GM21515 (cell line): ENCODE data around the gene TCHP.
"Not testable (repeated sequence)": the region's sequence is repeated elsewhere in the genome, so short reads cannot be mapped to it uniquely, and the experiment has no call there.

Experiments used
- ATAC-seq: cut with Tn5 transposase; IDR thresholded peaks from one replicate; pipeline ENCODE4 v1.9.1; 2021; ENCODE audit not compliant: unreplicated experiment

The TCHP gene

DNA sequence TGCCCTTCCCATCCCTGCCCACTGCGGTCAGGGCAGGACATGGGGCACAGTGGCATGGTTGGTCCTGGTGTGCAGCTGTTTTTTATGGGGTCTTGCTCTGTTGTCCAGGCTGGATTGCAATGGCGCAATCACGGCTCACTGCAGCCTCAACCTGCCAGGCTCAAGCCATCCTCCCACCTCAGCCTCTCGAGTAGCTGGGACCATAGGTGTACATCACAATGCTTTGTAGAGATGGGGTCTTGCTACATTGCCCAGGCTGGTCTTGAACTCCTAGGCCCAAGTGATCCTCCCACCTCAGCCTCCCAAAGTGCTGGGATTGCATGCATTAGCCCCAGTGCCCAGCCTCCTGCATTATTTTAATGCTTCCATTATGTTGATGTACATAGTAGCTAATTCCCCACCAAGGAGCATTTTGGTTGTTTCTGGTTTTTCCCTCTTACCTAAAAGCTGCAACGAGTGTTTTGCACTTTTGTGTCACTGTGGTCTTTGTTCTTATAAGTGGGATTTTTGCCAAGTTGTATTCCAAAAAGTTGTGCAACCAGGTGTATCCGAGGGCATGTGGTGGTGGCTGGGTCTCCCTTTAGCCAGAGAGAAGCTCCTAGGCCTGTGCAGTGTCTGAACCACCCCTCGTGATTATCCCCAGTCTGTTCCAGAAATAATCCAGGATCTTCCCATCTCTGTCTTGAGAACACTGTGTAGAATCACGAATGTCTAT is 10.3 kb downstream of the TCHP start:
- no peak for ATAC-seq

DNA sequence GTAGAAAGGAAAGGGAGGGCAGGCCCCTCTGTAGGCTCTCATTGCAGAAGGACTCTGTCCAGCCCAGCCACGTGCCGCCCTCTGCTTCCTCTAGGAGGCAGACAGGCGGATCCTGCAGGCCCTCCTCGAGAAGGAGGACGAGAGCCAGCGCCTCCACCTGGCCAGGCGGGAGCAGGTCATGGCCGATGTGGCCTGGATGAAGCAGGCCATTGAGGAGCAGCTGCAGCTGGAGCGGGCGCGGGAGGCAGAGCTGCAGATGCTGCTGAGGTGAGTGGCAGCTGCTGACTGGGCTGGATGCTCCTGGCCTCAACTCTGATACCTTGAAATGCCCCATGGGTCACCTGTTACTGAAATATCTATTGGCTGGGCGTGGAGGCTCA is 10.9 kb downstream of the TCHP start:
- no peak for ATAC-seq

DNA sequence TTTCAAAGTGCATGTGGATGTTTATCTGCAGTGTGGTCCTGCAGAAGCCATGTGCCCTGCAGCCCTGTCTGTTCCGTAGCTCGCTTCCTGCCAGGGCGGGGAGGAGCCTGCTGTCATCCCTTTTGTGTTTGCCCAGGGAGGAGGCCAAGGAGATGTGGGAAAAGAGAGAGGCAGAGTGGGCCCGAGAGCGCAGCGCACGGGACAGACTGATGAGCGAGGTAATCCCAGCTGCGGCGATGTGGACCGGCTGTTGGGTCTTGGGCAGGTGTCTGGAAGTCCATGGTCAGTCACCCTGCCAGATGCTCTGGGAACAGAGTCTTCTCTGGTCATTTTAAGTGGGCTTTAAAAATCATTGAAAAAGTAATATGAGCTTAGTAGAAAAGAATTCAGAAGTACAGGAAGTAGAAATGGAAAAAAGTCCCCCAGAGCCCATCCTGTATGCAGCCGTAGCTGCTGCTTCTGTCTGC is 12.8 kb downstream of the TCHP start:
- no peak for ATAC-seq

DNA sequence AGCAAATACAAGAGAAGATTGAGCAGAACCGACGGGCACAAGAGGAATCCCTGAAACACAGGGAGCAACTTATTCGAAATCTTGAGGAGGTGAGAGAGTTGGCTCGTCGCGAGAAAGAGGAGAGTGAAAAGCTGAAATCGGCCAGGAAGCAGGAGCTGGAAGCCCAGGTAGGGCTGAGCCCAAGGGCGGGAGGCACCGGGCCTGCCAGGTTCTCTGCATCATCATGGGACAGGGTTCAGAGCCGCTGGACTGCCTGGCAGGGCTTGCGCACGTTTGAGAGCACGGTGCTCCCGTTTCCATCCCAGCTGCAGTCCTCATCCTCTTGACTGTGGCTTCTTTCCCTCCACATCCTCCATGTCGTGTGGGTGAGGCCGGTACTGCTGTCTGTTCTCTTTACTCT is 14.4 kb downstream of the TCHP start:
- ATAC-seq = no peak

DNA sequence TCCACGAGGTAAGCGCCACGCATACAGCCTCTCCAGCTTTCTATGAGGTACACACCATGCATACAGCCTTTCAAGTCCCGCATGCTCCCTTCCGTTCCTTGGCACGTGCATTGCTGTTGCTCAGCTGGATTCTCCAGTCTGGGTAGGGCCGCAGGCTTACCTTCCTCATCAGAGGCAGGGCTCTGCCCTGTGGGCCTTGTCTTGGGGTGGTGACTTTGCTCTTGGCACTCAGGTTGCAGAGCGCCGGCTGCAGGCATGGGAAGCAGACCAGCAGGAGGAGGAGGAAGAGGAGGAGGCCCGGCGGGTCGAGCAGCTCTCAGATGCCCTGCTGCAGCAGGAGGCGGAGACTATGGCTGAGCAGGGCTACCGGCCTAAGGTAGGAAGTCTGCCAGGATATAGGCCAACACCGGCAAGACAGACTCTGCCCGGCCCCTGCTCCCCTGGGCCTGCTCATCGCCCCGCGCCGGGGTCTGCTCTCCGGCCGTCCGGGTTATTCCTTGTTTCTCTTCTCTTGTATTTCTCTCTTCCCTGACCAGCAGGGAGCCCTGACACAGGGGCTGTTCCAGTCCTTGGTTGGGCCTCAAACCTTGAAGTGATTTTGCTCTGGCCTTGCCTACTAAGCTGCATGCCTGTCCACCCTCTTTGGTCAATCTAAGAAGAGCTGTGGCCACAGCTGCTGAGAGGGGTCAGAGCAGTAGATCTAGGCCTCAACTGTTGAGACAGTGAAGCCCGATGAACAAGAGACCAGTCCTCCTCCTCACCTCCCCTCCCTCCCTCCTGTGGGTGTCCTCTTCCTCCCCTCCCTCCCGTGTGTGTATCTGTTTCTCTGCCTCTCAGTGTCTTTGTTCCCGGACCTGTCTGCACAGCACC is 15.3 kb downstream of the TCHP start:
- ATAC-seq = no peak

DNA sequence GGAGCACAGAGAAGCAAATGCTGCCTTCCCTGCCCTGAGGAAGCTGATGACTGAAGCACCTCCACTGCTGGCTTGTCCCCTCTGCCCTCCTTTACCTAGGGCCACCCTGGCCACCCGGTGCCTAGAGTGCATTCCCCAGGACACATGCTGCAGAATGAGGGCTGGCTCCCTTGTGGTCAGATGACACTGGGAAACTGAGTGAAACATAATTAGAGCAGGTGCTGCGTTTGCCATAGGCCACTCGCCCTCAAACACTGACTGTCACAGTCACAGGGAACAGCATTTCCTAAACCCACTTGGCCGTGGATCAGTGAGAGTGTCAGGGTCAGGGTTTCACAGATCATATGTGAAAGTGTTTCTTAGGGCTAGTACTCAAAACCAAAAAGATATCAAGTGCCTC is 16.0 kb downstream of the TCHP start:
- no peak for ATAC-seq

- ATAC-seq = no peak
Observed at GRCh38 chr12:109919456-109919855, 19.4 kb downstream of the TCHP start.

DNA sequence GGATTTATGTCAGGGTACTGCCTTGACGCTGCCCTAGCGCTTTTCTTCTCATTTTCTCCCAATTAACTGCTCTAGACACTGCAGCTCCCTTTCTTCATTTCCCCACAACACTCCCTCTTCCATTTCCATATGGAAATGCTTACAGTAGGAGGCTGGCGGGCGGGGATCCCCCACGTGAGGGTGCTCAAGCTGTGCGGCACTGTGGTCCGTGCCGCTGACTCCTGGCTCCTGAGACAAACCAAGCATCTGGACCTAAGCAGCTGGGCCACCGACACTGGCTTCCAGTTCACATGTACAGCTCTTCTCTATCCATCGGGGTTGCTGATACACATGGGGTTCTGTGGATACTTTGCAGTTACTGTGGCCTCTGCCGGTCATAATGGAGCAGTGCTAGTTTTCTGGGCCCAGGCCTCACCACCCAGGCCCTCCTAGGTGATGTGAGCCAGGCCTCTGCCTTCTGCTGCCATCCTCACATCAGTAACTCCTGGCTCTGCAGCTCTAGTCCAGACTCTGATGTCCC is 20.2 kb downstream of the TCHP start:
- no peak for ATAC-seq

GRCh38 chr12:109921982-109922381 is 21.9 kb downstream of the TCHP start:
- ATAC-seq = no peak

DNA sequence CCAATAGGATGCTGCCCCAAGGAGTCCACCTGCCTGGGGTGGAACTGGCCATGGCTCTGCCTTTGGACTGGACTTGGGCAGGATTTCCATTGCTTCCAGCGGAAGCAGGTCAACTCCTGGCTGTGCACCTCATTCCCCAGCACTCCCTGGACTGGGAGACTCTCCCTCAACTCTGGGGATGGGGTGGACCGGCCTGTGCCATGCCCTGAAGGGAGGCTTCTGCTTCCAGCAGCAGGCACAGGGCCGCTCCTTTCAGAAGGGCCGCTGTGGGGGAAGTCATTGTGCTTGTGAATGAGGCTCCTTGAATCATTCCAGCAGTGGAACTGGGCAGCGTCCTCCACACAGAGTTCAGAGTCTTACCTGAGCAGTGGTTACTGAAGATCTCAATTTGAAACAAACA is 23.0 kb downstream of the TCHP start:
- no peak for ATAC-seq

GRCh38 chr12:109923481-109924245 is 23.6 kb downstream of the TCHP start:
- no peak for ATAC-seq

DNA sequence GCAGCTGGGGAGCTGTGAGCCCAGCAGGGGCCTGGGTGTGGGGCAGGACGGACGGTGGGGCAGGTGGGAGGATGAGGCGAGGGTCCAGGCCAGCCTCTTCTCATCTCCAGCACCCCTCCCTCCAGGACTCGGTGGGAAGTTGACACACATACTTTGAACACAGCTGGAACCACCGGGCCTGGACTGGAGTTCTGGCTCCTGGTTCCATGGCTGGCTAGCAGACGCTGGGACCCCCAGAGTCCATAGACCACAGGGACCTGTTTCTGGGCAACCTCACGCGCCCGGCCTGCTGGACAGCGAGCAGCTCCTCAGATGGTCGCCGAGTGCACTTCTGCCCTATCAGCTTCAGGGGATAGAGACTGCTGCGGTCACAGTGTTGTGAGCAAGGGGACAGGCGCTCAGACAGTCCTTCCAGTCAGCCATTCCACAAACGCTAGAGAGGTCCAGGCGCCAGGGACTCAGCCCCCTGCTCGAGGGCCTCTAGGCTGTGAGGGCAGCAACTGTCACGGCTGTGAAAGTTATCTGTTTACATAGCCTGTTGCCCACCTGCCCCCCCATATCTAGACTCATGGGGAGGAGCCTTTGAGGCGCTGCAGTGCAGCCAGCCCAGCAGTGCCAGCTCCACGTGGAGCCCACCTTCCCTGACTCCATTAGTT is 25.2 kb downstream of the TCHP start:
- no peak for ATAC-seq

GRCh38 chr12:109926016-109926415 is 25.9 kb downstream of the TCHP start:
- no peak for ATAC-seq

- ATAC-seq = no peak
Observed at GRCh38 chr12:109926488-109927210, 26.6 kb downstream of the TCHP start.

GRCh38 chr12:109927622-109928021 is 27.5 kb downstream of the TCHP start:
- no peak for ATAC-seq

GRCh38 chr12:109928058-109928656 is 28.1 kb downstream of the TCHP start:
- ATAC-seq = no peak

DNA sequence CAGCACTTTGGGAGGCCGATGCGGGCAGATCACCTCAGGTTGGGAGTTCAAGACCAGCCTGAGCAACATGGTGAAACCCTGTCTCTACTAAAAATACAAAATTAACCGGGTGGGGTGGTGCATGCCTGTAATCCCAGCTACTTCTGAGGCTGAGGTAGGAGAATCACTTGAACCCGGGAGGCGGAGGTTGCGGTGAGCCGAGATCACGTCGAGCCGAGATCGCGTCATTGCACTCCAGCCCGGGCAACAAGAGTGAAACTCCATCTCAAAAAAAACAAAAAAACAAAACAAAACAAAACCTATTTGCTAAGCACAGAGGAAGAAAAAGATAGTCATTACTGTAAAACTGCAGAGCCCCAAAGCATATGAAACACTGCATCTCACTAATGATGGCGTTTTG is 29.3 kb downstream of the TCHP start:
- ATAC-seq = not testable (repeated sequence)

DNA sequence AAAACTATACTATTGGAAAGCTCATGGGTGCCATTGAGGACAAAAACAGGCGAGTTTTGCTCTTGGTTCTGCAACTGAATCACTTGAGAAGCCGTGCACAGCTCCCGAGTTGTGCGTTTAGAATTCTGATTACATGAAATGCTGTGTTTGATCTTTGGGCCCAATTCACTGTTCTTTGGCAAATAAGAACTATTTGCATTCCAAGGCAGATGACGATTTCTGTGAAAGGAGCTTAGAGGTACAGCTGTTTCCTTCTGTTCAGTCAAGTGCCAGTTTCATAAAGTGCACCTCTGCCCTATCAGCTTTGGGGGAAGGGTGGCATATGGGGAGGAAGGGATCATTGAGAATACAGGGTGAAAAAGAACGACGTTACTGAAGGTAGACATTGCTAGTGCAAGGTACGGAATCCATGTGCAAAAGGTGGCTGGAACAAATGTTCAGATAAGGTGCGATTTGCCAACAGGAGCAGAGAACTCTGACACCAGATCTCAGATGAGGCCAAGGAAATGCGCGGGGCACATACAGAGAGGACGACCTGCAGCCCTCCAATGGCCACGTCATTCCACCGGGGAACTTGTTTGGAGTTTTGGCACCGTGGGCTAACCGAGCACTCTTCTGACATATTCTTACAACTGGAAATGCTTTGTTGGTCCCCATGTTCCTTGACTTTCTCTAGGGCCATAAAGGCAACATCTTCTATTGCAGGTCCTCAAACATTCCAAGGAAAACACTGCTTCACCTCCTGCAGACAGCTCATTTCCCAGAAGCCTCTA is 30.1 kb downstream of the TCHP start:
- no peak for ATAC-seq

- no peak for ATAC-seq
Observed at GRCh38 chr12:109931143-109931542, 31.1 kb downstream of the TCHP start.
